ENCODE measurements around the gene ABI3BP. TPM values are rescaled to one million over a fixed set of nuclear protein-coding genes. Genes with fewer than 3 reads are reported as not detected.

The ABI3BP gene
- total RNA-seq, 2 donors from 2014 or later: not detected

- H3K27ac Mint-ChIP-seq: no peak overlapping the region
- H3K9me3 ChIP-seq (ENCODE audit: control insufficient read depth, low read length, poor library complexity, severe bottlenecking): no peaks in the 10 kb centered on the region
- H3K4me1 Mint-ChIP-seq: no peaks in the 10 kb centered on the region
- no peaks in the 10 kb centered on the region for H3K27me3 Mint-ChIP-seq
- DNase-seq (no peak), ATAC-seq (no peak)
- H3K36me3 Mint-ChIP-seq (ENCODE audit: low read depth): no peaks in the 10 kb centered on the region
- no peak overlapping the region for H3K4me3 Mint-ChIP-seq
These were observed 215.9 kb downstream of the ABI3BP start for GRCh38 chr3:100777271-100777670.

- Mint-ChIP-seq H3K27ac (no peak overlapping the region), H3K4me1 (no peaks in the 10 kb centered on the region), H3K27me3 (no peaks in the 10 kb centered on the region), H3K36me3 (ENCODE audit: low read depth) (no peaks in the 10 kb centered on the region), H3K4me3 (no peak overlapping the region)
- no peaks in the 10 kb centered on the region for H3K9me3 ChIP-seq (ENCODE audit: control insufficient read depth, low read length, poor library complexity, severe bottlenecking)
- DNase-seq (no peak), ATAC-seq (no peak)
These were observed 216.5 kb downstream of the ABI3BP start for GRCh38 chr3:100776746-100777145.

DNA sequence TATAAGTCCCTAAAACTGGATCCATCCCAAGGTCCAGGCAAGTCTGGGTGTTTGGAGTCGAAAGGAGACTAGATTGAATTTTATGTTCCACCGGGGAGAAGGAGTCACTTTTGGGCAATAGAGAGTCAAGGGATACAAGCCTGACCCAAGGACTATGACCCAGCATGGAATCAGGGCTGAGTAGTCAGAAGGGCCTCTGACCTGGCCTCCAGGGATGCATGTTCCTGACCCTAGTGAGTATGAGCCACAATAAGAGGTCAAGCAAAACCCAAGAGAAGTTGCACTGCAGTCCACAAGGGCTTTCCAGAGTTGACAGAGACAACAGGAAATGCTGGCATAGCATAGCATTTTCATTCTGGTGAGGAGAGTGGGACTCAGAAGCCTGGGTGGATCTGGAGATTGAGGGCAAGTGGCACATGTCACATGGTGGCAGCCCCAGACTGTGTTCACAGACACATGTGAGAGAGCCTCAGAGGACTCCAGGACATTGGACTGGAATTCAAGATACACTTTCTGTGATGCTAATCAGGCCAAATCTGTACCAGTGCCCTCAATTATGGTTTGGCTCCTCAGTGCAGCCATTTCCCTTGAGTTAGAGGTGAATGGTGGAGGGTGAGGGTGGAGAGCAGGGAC is 217.0 kb downstream of the ABI3BP start:
- Mint-ChIP-seq H3K27ac (no peak overlapping the region), H3K4me3 (no peak overlapping the region), H3K36me3 (ENCODE audit: low read depth) (no peaks in the 10 kb centered on the region), H3K27me3 (no peaks in the 10 kb centered on the region), H3K4me1 (no peaks in the 10 kb centered on the region)
- H3K9me3 ChIP-seq (ENCODE audit: control insufficient read depth, low read length, poor library complexity, severe bottlenecking): no peaks in the 10 kb centered on the region
- ATAC-seq (no peak), DNase-seq (no peak)

DNA sequence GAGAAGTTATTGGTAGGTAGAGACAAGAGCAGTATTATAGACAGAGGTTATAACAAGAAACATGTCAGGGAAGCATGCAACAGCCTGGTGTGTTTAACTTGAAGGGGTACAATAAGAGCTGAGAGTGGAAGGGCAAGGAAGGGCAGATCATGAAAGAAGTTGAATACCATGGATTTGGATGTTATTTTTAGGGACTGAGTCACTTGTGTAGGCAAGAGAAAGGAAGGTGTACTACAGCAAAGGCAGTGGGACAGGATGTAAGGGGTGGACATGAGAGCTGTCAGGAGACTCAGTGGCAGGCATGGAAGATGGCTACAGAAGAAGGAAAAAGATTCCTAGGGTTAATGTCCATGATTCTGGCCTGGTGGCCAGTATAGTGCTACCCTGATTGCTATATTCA is 217.6 kb downstream of the ABI3BP start:
- H3K36me3 Mint-ChIP-seq (ENCODE audit: low read depth): no peaks in the 10 kb centered on the region
- ATAC-seq: no peak
- no peak overlapping the region for H3K4me3 Mint-ChIP-seq

DNA sequence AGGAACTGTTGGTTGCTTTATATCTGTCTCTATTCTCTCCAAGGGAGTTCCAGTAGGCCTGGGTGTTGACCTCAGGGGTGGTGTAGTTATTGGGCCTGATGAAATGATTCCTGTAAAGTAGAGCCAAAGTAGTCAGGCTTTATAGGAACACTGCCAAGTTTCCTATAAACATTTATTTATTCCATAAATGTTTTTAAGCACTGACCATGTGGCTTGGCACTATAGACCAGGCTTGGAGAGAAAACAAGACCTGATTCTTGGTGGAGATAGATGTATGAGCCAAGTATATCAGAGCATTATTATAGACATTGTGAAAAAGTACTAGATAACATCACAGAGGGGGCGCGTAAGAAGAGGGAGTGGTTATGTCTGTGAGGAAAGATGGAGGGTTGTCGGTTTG is 218.0 kb downstream of the ABI3BP start:
- no peak for DNase-seq
- no peak for ATAC-seq
- no peak overlapping the region for H3K4me3 Mint-ChIP-seq
- no peak overlapping the region for H3K27ac Mint-ChIP-seq
- H3K4me1 Mint-ChIP-seq: no peaks in the 10 kb centered on the region
- H3K36me3 Mint-ChIP-seq (ENCODE audit: low read depth): no peaks in the 10 kb centered on the region
- no peaks in the 10 kb centered on the region for H3K27me3 Mint-ChIP-seq
- H3K9me3 ChIP-seq (ENCODE audit: control insufficient read depth, low read length, poor library complexity, severe bottlenecking): no peaks in the 10 kb centered on the region

More for the DNA sequence above, 217.6 kb downstream of the ABI3BP start:
- H3K4me1 Mint-ChIP-seq: no peaks in the 10 kb centered on the region
- H3K27me3 Mint-ChIP-seq: no peaks in the 10 kb centered on the region
- no peak for DNase-seq
- no peak overlapping the region for H3K27ac Mint-ChIP-seq
- H3K9me3 ChIP-seq (ENCODE audit: control insufficient read depth, low read length, poor library complexity, severe bottlenecking): no peaks in the 10 kb centered on the region

GRCh38 chr3:100769693-100770092 is 223.5 kb downstream of the ABI3BP start:
- DNase-seq (no peak), ATAC-seq (no peak)
- H3K9me3 ChIP-seq (ENCODE audit: control insufficient read depth, low read length, poor library complexity, severe bottlenecking): no peaks in the 10 kb centered on the region
- Mint-ChIP-seq H3K36me3 (ENCODE audit: low read depth) (no peaks in the 10 kb centered on the region), H3K4me3 (no peak overlapping the region), H3K4me1 (no peaks in the 10 kb centered on the region), H3K27me3 (no peaks in the 10 kb centered on the region), H3K27ac (no peak overlapping the region)

DNA sequence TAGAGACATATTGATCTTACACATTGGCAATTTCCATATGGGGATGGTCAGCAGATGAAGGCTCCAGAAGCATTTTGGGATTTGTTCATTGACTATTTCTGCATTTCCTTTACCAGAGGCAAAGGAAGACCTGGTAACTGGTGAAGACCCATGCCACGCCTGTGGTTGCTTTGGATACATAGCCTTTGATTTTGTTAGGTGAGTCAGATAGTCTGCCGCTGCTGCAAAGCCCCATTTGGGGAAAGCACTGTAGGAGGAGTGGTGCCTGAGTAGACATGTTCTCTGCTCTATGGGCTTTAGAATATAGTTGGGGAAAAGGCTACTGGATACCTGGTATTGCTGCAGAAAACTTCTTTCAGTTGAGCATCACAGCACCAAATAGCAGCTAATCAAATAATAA is 227.2 kb downstream of the ABI3BP start:
- no peaks in the 10 kb centered on the region for H3K27me3 Mint-ChIP-seq
- no peak overlapping the region for H3K4me3 Mint-ChIP-seq
- no peak overlapping the region for H3K27ac Mint-ChIP-seq
- ATAC-seq (no peak), DNase-seq (no peak)
- no peaks in the 10 kb centered on the region for H3K9me3 ChIP-seq (ENCODE audit: control insufficient read depth, low read length, poor library complexity, severe bottlenecking)
- H3K4me1 Mint-ChIP-seq: no peaks in the 10 kb centered on the region
- H3K36me3 Mint-ChIP-seq (ENCODE audit: low read depth): no peaks in the 10 kb centered on the region

DNA sequence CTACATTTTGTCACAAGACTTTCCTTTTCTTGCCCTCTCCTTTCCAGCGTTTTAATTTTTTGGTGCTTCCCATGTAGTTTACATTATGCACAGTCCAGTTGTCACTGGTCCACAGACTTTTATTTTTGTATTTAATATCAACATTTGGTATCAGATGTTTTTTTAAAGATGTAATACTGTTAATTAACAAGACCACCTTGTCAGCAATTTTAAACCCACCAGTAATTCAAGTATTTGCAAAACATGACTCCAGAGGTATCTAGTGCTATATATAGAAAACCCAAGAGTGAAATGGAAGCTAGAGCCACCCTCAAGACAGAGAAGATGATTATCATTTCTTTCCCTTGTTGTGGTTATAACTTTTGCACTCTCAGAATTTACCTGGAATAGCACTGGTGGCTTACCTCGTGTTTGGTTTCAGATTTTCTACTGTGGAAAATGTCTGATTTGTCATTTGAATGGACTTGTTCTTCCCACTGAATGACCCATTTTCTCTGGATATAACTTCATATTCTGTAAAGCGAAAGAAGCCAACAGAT is 227.7 kb downstream of the ABI3BP start:
- Mint-ChIP-seq H3K27me3 (no peaks in the 10 kb centered on the region), H3K4me3 (no peak overlapping the region), H3K4me1 (peaks cover 4% of the 10 kb centered on the region), H3K36me3 (ENCODE audit: low read depth) (no peaks in the 10 kb centered on the region), H3K27ac (no peak overlapping the region)
- H3K9me3 ChIP-seq (ENCODE audit: control insufficient read depth, low read length, poor library complexity, severe bottlenecking): no peaks in the 10 kb centered on the region
- DNase-seq: no peak
- no peak for ATAC-seq

- H3K9me3 ChIP-seq (ENCODE audit: control insufficient read depth, low read length, poor library complexity, severe bottlenecking): no peaks in the 10 kb centered on the region
- peaks cover 19% of the 10 kb centered on the region for H3K4me1 Mint-ChIP-seq
- H3K27me3 Mint-ChIP-seq: no peaks in the 10 kb centered on the region
- H3K4me3 Mint-ChIP-seq: no peak overlapping the region
- no peak for ATAC-seq
- H3K27ac Mint-ChIP-seq: no peak overlapping the region
- no peak for DNase-seq
- H3K36me3 Mint-ChIP-seq (ENCODE audit: low read depth): no peaks in the 10 kb centered on the region
These were observed 231.3 kb downstream of the ABI3BP start for GRCh38 chr3:100761951-100762350.

DNA sequence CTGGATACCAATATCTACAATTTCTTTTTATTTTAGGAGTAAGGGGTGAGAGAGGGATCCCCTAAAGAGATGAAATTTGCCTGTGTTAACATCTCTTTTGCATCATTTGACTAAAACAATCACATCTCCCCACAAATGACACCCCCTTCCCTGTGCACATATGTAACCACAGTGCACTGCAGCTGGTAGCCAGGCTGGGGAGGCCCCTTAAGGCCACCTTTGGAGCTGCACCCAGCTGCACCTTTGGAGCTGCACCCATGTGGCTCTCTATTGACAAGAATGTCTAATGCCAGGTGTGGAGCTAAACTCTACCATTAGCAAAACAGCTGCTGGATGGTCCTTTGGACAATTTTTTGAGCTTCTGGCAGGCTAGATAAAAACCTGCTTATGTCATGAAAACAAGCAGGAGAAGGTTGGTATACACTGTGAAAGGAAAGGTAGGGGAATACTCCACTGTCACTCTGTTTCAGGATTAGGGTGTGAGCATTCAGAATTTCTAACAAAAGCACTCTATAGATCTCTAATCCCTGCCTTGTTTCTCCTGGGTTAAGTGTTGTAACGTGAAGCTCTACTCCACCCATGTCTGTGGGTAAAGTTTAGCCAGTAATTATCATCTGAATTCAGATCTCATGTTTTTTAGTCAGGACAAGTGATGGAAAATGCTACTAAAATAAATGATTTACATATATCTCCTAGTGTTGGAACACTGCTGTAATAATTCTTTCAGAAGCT is 231.8 kb downstream of the ABI3BP start:
- H3K27ac Mint-ChIP-seq: peak overlapping the region; percentile 57

GRCh38 chr3:100760377-100760776 is 232.8 kb downstream of the ABI3BP start:
- Mint-ChIP-seq H3K27me3 (no peaks in the 10 kb centered on the region), H3K4me1 (peaks cover 19% of the 10 kb centered on the region), H3K4me3 (no peak overlapping the region), H3K36me3 (ENCODE audit: low read depth) (no peaks in the 10 kb centered on the region), H3K27ac (peak overlapping the region; percentile 57)
- no peaks in the 10 kb centered on the region for H3K9me3 ChIP-seq (ENCODE audit: control insufficient read depth, low read length, poor library complexity, severe bottlenecking)
- no peak for DNase-seq
- ATAC-seq: no peak

More for the DNA sequence above, 231.8 kb downstream of the ABI3BP start:
- H3K9me3 ChIP-seq (ENCODE audit: control insufficient read depth, low read length, poor library complexity, severe bottlenecking): no peaks in the 10 kb centered on the region
- H3K36me3 Mint-ChIP-seq (ENCODE audit: low read depth): no peaks in the 10 kb centered on the region
- no peak overlapping the region for H3K4me3 Mint-ChIP-seq
- no peaks in the 10 kb centered on the region for H3K27me3 Mint-ChIP-seq
- peak; percentile 79 for ATAC-seq
- no peak for DNase-seq
- H3K4me1 Mint-ChIP-seq: peaks cover 19% of the 10 kb centered on the region

DNA sequence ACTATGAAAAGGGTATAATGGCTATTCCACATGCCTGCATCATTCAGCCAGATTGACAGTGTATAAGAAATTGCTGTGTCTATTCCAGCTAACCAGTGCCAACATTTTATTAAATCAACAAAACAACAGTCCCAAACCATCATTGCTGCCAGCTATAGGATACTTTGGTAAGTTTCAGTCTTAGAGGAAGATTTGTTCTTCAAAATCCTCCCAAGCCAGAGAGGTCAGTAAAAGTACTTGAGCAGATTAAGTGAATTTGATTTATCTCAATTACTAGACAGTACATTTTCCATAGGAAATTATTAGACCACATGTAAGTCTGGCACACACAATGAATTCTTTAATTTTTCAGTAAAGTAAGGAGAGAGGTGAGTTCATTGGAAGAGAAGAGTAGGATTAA is 233.3 kb downstream of the ABI3BP start:
- Mint-ChIP-seq H3K27ac (peak overlapping the region; percentile 57), H3K4me1 (peaks cover 19% of the 10 kb centered on the region), H3K36me3 (ENCODE audit: low read depth) (peaks cover 2% of the 10 kb centered on the region), H3K27me3 (no peaks in the 10 kb centered on the region), H3K4me3 (no peak overlapping the region)
- no peaks in the 10 kb centered on the region for H3K9me3 ChIP-seq (ENCODE audit: control insufficient read depth, low read length, poor library complexity, severe bottlenecking)
- DNase-seq (no peak), ATAC-seq (no peak)

DNA sequence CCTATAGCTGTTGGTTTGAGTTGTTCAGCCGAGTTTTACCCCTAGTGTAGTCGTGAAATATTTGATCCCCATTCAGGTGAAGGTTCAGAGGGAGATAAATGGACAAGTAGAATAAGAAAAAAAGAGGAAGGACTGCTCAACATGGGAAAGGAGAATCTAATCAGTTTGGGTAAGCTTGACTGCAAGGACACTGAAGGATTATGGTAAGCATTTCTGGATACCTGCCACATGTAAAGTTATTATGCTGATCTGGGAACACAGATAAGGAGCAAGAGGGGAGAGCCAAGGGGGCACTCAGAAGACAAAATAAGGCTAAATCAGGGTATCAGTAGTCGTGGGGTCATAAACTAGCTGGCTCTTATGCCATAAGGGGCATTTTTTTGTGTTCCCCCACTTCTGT is 234.1 kb downstream of the ABI3BP start:
- H3K36me3 Mint-ChIP-seq (ENCODE audit: low read depth): peaks cover 2% of the 10 kb centered on the region
- no peaks in the 10 kb centered on the region for H3K27me3 Mint-ChIP-seq
- H3K27ac Mint-ChIP-seq: peak overlapping the region; percentile 57
- DNase-seq (no peak), ATAC-seq (no peak)
- no peaks in the 10 kb centered on the region for H3K9me3 ChIP-seq (ENCODE audit: control insufficient read depth, low read length, poor library complexity, severe bottlenecking)
- no peak overlapping the region for H3K4me3 Mint-ChIP-seq
- H3K4me1 Mint-ChIP-seq: peaks cover 19% of the 10 kb centered on the region

- H3K4me1 Mint-ChIP-seq: peaks cover 19% of the 10 kb centered on the region
- H3K27me3 Mint-ChIP-seq: no peaks in the 10 kb centered on the region
- no peak overlapping the region for H3K4me3 Mint-ChIP-seq
- no peak for ATAC-seq
- H3K27ac Mint-ChIP-seq: no peak overlapping the region
- DNase-seq: no peak
- H3K9me3 ChIP-seq (ENCODE audit: control insufficient read depth, low read length, poor library complexity, severe bottlenecking): no peaks in the 10 kb centered on the region
- peaks cover 6% of the 10 kb centered on the region for H3K36me3 Mint-ChIP-seq (ENCODE audit: low read depth)
These were observed 236.8 kb downstream of the ABI3BP start for GRCh38 chr3:100756441-100756840.

All from T-helper 17 cell (primary cell).